ENCODE results near the gene PRSS12.

PRSS12 gene

GRCh38 chr4:118329849-118330248 lies 23.0 kb downstream of the PRSS12 start:
- TF ChIP-seq REST (IDR thresholded peaks at IDR 0.05; ENCODE audit: insufficient replicate concordance, low read depth) (no peak), CTCF (IDR thresholded peaks at IDR 0.05; ENCODE audit: insufficient read depth, low read length) (no peak), SPI1 (IDR thresholded peaks at IDR 0.05; ENCODE audit: borderline replicate concordance, low read depth) (no peak), GABPA (IDR thresholded peaks at IDR 0.05; ENCODE audit: low read depth) (no peak), POLR2AphosphoS5 (IDR thresholded peaks at IDR 0.05; ENCODE audit: low read depth) (no peak)
- no peak overlapping the region for H3K27ac ChIP-seq (replicated peaks)
- no peak overlapping the region for H3K4me3 ChIP-seq (replicated peaks; ENCODE audit: insufficient read depth, low read length)
- no peaks in the 10 kb centered on the region for H3K27me3 ChIP-seq (ENCODE audit: insufficient read depth, poor library complexity, severe bottlenecking)
- DNase-seq (ENCODE audit: low read depth in 1 of 2, low spot score in 1 of 2), result no peak

GRCh38 chr4:118327554-118328241 lies 25.1 kb downstream of the PRSS12 start:
- TF ChIP-seq GABPA (IDR thresholded peaks at IDR 0.05; ENCODE audit: low read depth) (no peak), SPI1 (IDR thresholded peaks at IDR 0.05; ENCODE audit: borderline replicate concordance, low read depth) (no peak), REST (IDR thresholded peaks at IDR 0.05; ENCODE audit: insufficient replicate concordance, low read depth) (no peak), POLR2AphosphoS5 (IDR thresholded peaks at IDR 0.05; ENCODE audit: low read depth) (no peak), CTCF (IDR thresholded peaks at IDR 0.05; ENCODE audit: insufficient read depth, low read length) (no peak)
- DNase-seq (ENCODE audit: low read depth in 1 of 2, low spot score in 1 of 2), result no peak
- Histone ChIP-seq H3K4me3 (replicated peaks; ENCODE audit: insufficient read depth, low read length) (no peak overlapping the region), H3K27ac (replicated peaks) (peak overlapping the region; percentile 47), H3K27me3 (ENCODE audit: insufficient read depth, poor library complexity, severe bottlenecking) (no peaks in the 10 kb centered on the region)

GRCh38 chr4:118326585-118326984 lies 26.2 kb downstream of the PRSS12 start:
- peak; percentile 16 to 37 for DNase-seq (ENCODE audit: low read depth in 1 of 2, low spot score in 1 of 2)
- TF ChIP-seq GABPA (IDR thresholded peaks at IDR 0.05; ENCODE audit: low read depth) (no peak), POLR2AphosphoS5 (IDR thresholded peaks at IDR 0.05; ENCODE audit: low read depth) (no peak), SPI1 (IDR thresholded peaks at IDR 0.05; ENCODE audit: borderline replicate concordance, low read depth) (no peak), CTCF (IDR thresholded peaks at IDR 0.05; ENCODE audit: insufficient read depth, low read length) (no peak), REST (IDR thresholded peaks at IDR 0.05; ENCODE audit: insufficient replicate concordance, low read depth) (no peak)
- H3K27me3 ChIP-seq (ENCODE audit: insufficient read depth, poor library complexity, severe bottlenecking), result no peaks in the 10 kb centered on the region
- no peak overlapping the region for H3K4me3 ChIP-seq (replicated peaks; ENCODE audit: insufficient read depth, low read length)
- H3K27ac ChIP-seq (replicated peaks), result peak overlapping the region; percentile 47
